ENCODE data around the gene NDUFB10.

The NDUFB10 gene

GRCh38 chr16:1914988-1915387 lies 44.4 kb upstream of the NDUFB10 start:
- TF ChIP-seq, protein P1, sequence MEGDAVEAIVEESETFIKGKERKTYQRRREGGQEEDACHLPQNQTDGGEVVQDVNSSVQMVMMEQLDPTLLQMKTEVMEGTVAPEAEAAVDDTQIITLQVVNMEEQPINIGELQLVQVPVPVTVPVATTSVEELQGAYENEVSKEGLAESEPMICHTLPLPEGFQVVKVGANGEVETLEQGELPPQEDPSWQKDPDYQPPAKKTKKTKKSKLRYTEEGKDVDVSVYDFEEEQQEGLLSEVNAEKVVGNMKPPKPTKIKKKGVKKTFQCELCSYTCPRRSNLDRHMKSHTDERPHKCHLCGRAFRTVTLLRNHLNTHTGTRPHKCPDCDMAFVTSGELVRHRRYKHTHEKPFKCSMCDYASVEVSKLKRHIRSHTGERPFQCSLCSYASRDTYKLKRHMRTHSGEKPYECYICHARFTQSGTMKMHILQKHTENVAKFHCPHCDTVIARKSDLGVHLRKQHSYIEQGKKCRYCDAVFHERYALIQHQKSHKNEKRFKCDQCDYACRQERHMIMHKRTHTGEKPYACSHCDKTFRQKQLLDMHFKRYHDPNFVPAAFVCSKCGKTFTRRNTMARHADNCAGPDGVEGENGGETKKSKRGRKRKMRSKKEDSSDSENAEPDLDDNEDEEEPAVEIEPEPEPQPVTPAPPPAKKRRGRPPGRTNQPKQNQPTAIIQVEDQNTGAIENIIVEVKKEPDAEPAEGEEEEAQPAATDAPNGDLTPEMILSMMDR (IDR thresholded peaks at IDR 0.05; ENCODE audit: insufficient read depth, missing control alignments): no peak
- FAIRE-seq: no peak
- DNase-seq (ENCODE audit: insufficient read length, low spot score): no peak

DNA sequence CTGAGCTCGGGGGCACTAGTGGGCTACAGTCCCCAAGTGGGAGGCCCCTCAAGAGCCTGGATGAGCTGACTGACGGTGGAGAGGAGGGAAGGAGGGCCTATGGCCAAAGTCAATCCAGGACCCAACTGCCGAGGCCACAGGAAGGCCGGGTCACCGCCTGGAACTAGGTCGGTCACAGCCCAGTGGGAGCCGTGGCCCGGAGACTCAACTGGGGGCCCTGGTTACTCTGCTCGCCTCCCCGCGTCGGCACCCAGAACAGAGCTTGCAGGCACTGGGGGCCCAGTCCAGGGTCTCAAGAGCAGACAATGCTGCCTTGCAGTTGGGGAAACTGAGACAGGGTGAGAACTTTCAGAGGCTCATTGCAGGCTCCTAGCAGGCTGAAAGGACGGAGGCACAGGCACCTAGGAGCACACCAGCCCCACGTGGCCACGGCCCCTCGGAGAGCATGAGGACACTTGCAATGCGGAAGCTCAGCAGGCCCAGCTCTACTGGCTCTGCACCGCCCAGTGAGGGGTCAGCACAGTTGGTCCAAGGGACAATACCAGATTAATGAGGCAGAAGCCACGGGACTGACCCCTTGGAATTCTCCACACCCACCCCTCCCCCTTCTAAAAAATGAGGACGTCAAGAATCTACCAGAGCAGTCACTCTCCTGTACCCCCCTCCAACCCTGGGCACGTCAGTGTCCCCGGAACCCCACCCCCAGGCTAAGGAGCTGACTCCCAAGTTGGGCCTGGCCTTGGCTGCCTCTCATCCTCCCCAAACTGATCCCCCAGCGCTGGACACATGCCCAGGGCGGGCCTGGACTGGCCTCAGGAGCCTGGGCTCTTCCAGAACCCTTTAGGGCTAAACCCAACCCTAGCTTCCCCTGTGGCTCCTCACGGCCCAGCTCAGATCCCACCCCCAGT lies 43.4 kb upstream of the NDUFB10 start:
- FAIRE-seq (no peak), DNase-seq (ENCODE audit: insufficient read length, low spot score) (no peak)
- TF ChIP-seq, protein P1 (IDR thresholded peaks at IDR 0.05; ENCODE audit: insufficient read depth, missing control alignments): no peak

DNA sequence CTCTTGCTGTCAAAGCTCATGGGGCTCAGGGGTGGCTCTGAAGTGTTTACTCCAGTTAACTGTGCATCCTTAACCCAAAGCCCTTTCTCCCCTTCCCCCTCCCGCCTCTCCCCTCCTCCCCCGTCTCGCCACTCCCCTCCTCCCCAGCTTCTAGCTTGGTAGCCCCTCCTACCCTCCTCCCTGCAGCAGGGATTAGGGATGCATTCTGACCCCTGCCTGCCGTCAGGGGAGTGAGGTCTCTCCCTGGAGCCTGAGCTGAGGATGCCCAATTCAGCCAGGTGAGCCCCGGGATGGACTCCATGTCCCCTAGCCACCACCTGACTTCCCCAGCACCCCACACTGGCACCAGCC lies 42.7 kb upstream of the NDUFB10 start:
- DNase-seq (ENCODE audit: insufficient read length, low spot score) (no peak), FAIRE-seq (no peak)
- TF ChIP-seq, protein P1 (IDR thresholded peaks at IDR 0.05; ENCODE audit: insufficient read depth, missing control alignments): no peak

- no peak for FAIRE-seq
- DNase-seq (ENCODE audit: insufficient read length, low spot score): no peak
- TF ChIP-seq, protein P1 (IDR thresholded peaks at IDR 0.05; ENCODE audit: insufficient read depth, missing control alignments): no peak
Measured at GRCh38 chr16:1917056-1917664, 42.2 kb upstream of the NDUFB10 start.

DNA sequence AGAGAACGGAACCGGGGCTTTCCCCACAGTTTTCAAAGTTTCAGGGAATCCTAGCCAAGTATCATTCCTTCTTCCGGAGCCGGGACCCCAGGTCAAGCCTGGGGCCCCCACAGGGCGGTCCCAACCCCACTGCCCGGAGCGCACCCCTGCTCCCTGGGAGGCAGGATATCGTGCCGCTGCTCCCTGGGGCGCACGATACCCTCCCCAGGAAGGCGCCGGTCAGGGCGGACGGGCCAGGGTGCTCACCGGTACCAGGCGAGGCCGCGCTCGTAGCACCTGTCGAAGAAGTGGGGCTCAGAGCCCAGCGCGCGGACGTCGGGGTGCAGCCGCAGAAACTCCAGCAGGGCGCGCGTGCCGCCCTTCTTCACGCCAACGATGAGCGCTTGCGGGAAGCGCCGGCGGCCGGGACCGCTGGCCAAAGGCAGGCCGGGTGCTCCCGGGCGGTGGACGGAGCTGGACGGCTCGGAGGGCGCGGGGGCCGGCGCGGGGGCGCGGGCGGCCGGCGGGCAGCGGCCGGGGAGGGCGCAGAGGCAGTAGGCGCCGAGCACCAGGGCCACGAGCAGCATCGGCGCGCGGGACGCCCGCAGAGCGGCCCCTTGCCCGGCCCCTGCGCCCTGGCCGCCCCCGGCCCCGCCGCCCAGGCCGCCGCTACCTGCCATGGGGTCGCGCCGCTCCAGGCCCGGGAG lies 41.5 kb upstream of the NDUFB10 start:
- DNase-seq (ENCODE audit: insufficient read length, low spot score): no peak
- FAIRE-seq: no peak
- TF ChIP-seq, protein P1 (IDR thresholded peaks at IDR 0.05; ENCODE audit: insufficient read depth, missing control alignments): no peak

DNA sequence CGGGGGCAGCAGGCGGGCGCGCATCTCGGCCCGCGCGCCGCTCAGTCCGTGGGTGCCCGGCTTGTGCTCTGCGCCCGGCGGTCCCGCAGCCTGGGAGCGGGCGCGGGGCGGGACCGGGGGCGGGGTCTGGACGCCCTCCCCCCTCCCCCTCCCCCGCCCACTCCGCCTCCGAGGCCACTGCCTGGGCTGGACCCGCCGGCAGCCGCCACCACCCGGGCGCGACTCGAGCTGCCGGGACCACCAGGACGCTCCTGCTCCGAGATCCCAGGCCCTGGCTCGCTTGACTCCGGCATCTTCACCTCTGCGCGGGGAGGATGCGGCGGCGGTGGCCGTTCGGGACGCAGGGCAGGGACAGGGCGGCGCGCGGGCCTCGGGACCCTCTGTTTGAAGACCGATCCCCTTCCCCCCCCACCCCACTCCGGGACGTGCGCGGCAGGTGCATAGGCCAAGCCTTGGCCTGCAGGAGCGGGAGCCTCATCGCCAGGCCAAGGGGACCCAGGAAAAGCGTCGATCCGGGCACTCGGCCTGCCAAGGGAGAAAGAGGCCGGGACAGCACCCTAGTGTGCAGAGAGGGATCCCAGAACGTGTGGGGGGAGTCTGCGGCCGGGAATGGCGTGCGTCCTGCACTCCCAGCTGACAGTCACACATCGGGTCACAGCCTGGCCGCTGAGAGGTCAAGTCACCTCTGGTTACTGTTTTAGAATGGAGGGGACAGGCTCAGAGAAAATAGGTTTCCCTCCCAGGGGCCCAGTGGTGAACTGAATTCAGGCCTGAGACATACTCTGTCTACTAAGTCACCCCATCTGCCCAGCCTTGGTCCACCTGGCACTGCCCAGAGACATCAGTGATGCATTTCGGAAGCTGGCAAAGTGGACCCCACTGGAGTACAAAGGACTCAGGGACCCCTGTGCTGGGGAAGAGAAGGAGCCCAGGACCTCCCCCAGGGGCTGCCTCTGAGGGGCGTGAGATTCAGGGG lies 40.7 kb upstream of the NDUFB10 start, which contains the start of gene HS3ST6:
Gene HS3ST6 (minus strand): TSS at position 65 of the 976 bp plus-strand sequence. CDS start 92 bp downstream, outside the sequence.
- DNase-seq (ENCODE audit: insufficient read length, low spot score): no peak
- TF ChIP-seq, protein P1 (IDR thresholded peaks at IDR 0.05; ENCODE audit: insufficient read depth, missing control alignments): no peak

More for the DNA sequence above, 40.7 kb upstream of the NDUFB10 start, which contains the start of gene HS3ST6:
- FAIRE-seq: no peak

Data from D721Med (cell line).